Lower lobe of right lung (tissue), 2 donors: ENCODE measurements around the gene SOX13. TPM values are rescaled to one million over a fixed set of nuclear protein-coding genes. Genes with fewer than 3 reads are reported as not detected.

Source experiments
- ATAC-seq, 2 donors: fragments of 200-7000 bp; cut with Tn5 transposase; one replicate each; pipeline ENCODE4 v1.9.1; 2020 to 2022; ENCODE audit warnings: mild to moderate bottlenecking in 2 of 2, moderate library complexity in 2 of 2
- DNase-seq: peaks from one replicate; pipeline ENCODE4 v3.0.0-alpha.2; 2020
- H3K27ac ChIP-seq: fragments of 200-600 bp; one replicate; pipeline ENCODE4 v1.8.0; 2022
- H3K27me3 ChIP-seq: fragments of 200-600 bp; one replicate; pipeline ENCODE4 v1.8.0; 2022; ENCODE audit warnings: low read depth
- H3K36me3 ChIP-seq: fragments of 200-600 bp; one replicate; pipeline ENCODE4 v1.8.0; 2022; ENCODE audit warnings: mild to moderate bottlenecking
- H3K4me1 ChIP-seq: fragments of 200-600 bp; one replicate; pipeline ENCODE4 v1.8.0; 2022
- H3K4me3 ChIP-seq: fragments of 200-600 bp; one replicate; pipeline ENCODE4 v1.8.0; 2022; ENCODE audit warnings: mild to moderate bottlenecking
- H3K9me3 ChIP-seq: fragments of 200-600 bp; one replicate; pipeline ENCODE4 v1.8.0; 2022
- CTCF ChIP-seq: fragments of 200-600 bp; IDR thresholded peaks from one replicate; pipeline ENCODE4 v1.8.0; 2022; ENCODE audit warnings: antibody characterized with exemption, mild to moderate bottlenecking
- intact Hi-C: fragments of 100-400 bp; cut with DNase I; formaldehyde crosslinking; loops from one replicate; pipeline ENCODE4 v1.11.0; 2022
- total RNA-seq: library from RNA; stranded (reverse); fragmentation: NEBNext Ultra II Directional; extraction: Animal tissue kit (Norgen Biotek cat#: 25700); gene quantifications from one replicate; pipeline ENCODE4 v1.2.1, GENCODE V29; 2021
- donor health status: DM: no; HTN: yes; CAD: no; lungs with severe emphysema.

Gene SOX13
- total RNA-seq, 1 donor from 2014 or later, result 57.8 TPM

GRCh38 chr1:204112876-204113730 lies 40.2 kb downstream of the SOX13 start:
- ATAC-seq (no peak), DNase-seq (no peak)
- H3K27ac ChIP-seq, result no peak overlapping the region
- H3K4me1 ChIP-seq, result peaks cover 45% of the 10 kb centered on the region
- peaks cover 30% of the 10 kb centered on the region for H3K36me3 ChIP-seq
- TF ChIP-seq CTCF, result no peak
- H3K4me3 ChIP-seq, result no peak overlapping the region
- intact Hi-C loops, result no loop called here
- H3K9me3 ChIP-seq, result no peaks in the 10 kb centered on the region
- H3K27me3 ChIP-seq, result no peaks in the 10 kb centered on the region

GRCh38 chr1:204113896-204114295 lies 41.0 kb downstream of the SOX13 start:
- ATAC-seq (no peak), DNase-seq (no peak)
- Histone ChIP-seq H3K36me3 (peaks cover 38% of the 10 kb centered on the region), H3K27ac (no peak overlapping the region), H3K4me1 (peaks cover 37% of the 10 kb centered on the region), H3K9me3 (no peaks in the 10 kb centered on the region), H3K4me3 (no peak overlapping the region), H3K27me3 (no peaks in the 10 kb centered on the region)
- intact Hi-C loops, result no loop called here
- no peak for TF ChIP-seq CTCF

GRCh38 chr1:204114606-204115005 lies 41.7 kb downstream of the SOX13 start:
- intact Hi-C loops, result no loop called here
- H3K36me3 ChIP-seq, result peaks cover 45% of the 10 kb centered on the region
- no peak for TF ChIP-seq CTCF
- no peak overlapping the region for H3K27ac ChIP-seq
- H3K4me1 ChIP-seq, result peaks cover 30% of the 10 kb centered on the region
- H3K4me3 ChIP-seq, result no peak overlapping the region
- no peaks in the 10 kb centered on the region for H3K27me3 ChIP-seq
- DNase-seq (no peak), ATAC-seq (peak in 1 of 2 donors; percentile 34)
- no peaks in the 10 kb centered on the region for H3K9me3 ChIP-seq

- TF ChIP-seq CTCF, result no peak
- intact Hi-C loops, result no loop called here
- DNase-seq (no peak), ATAC-seq (no peak)
- peaks cover 50% of the 10 kb centered on the region for H3K36me3 ChIP-seq
- no peaks in the 10 kb centered on the region for H3K27me3 ChIP-seq
- no peak overlapping the region for H3K27ac ChIP-seq
- no peaks in the 10 kb centered on the region for H3K9me3 ChIP-seq
- H3K4me1 ChIP-seq, result peaks cover 26% of the 10 kb centered on the region
- H3K4me3 ChIP-seq, result no peak overlapping the region
Observed at GRCh38 chr1:204115116-204115515, 42.2 kb downstream of the SOX13 start.

- no peaks in the 10 kb centered on the region for H3K27me3 ChIP-seq
- H3K36me3 ChIP-seq, result peaks cover 58% of the 10 kb centered on the region
- intact Hi-C loops, result no loop called here
- H3K4me3 ChIP-seq, result no peak overlapping the region
- no peaks in the 10 kb centered on the region for H3K9me3 ChIP-seq
- no peak overlapping the region for H3K27ac ChIP-seq
- DNase-seq (no peak), ATAC-seq (peak in 1 of 2 donors; percentile 7)
- TF ChIP-seq CTCF, result no peak
- peaks cover 16% of the 10 kb centered on the region for H3K4me1 ChIP-seq
Observed at GRCh38 chr1:204116539-204116938, 43.6 kb downstream of the SOX13 start.
